Frontal cortex (tissue), 4 donors: Measurements from ENCODE around the gene NAA80. TPM values are rescaled to one million over a fixed set of nuclear protein-coding genes. Genes with fewer than 3 reads are reported as not detected.
A peak's percentile ranks its signal among the peaks of the same experiment; 100 is the strongest.
"Not testable (repeated sequence)": the region's sequence is repeated elsewhere in the genome, so short reads cannot be mapped to it uniquely, and the experiment has no call there.

Experiments
- DNase-seq, 2 donors: peaks; one replicate each; pipeline ENCODE4 v3.0.0; 2012; ENCODE audit warnings: low spot score in 2 of 2
- FAIRE-seq: peaks from 2 replicates; lab custom pipeline; 2012; peaks lifted over from hg19 to GRCh38; lab: Jason Lieb, UNC
- total RNA-seq: library from RNA; depleted of rRNA; stranded (reverse); fragments of >200 nt; gene quantifications from one replicate; pipeline ENCODE4 v1.2.3, GENCODE V29; 2014
- donor health status: control.
- donor health status: control.
- donor health status: control.

NAA80 gene
- total RNA-seq, 1 donor from 2014 or later: 5.3 TPM

DNA sequence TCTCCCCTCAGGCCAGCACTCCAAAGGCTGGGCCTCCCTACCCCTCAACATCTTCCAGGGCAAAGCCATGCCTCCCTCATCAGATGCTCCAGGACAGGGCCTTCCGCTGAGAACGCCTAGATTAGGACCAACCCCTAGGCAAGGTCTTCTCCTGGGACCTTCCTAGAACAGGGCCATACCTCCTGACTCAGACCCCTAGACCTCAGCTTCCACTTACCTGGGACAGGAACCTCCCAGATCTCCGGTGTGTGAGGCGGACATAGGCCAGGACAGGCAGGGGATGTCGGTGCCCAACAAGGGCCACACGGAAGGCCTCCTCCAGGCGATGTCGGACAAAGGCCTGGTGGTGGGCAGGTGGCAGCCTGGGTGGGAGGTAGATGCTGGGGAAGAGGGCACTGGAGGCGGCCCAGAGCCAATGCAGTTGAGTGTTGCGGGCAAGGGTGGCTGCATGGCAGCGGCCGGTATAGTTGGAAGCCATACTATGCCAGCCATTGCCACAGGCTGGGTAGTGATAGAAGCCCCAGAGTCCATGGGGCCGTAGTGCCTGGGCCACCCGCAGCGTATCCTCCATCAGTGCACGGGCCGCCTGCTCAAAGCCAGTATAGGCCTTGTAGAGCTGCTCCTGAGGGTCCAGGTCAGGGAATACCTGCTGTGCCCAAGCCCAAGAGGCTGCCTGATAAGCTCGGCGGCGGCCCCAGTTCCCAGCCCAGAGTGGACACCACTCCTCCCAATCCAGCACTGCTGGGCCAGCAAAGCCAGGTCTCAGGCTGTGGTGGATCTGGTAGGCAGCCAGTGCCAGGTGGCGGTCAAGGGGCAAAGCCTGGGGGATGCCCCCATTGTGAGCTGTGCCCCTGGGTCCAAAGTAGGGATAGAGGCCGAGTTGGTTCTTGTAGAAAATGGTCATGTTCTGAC is 4.5 kb downstream of the NAA80 start:
- no peak for FAIRE-seq
- no peak for DNase-seq

DNA sequence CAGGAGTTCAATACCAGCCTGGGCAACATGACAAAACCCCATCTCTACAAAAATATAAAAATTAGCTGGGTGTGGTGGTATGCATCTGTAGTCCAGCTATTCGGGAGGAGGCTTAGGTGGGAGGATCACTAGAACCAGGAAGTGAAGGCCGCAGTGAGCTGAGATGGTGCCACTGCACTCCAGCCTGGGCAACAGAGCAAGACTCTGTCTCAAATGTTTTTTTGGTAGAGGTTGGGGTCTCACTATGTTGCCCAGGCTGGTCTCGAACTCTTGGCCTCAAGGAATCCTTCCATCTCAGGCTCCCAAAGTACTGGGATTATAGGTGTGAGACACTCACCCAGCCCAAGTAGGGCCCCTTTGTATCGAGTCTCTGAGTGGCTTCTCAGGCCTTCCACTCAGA is 5.1 kb downstream of the NAA80 start:
- DNase-seq (no peak), FAIRE-seq (no peak)

DNA sequence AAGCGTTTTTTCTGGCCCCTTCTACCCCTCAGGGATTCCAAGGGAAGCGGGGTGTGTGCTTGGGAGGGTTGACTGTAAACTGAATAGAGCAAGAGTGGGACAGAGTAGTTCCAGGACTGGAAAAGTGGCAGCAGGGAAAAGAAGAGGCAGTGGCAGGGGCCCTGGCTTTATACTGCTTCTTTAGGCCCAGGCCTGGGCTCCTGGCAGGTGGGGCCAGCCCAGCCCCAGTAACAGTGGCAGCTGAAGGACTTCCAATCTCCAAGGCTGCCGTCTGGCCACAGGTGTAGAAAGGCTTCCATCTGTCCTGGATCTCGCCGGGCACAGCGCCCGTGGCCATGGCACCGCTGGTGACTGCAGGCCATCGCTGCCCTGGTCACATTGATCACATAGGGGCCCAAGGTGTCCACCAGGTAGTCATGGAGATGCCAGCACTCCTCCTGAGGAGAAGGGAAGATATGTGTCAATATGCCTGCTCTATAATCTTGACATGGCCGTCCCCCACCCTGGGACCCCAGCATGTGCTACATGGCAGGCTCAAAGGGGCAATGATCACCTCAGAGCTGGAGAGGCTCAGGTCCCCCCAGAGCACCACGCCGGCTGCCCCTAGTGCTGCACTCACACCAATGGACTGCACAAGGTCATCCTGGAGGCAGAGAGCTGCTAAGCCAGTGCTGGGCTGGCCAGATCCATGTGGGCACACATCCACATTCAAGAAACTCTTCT is 6.0 kb downstream of the NAA80 start:
- FAIRE-seq (no peak), DNase-seq (no peak)

DNA sequence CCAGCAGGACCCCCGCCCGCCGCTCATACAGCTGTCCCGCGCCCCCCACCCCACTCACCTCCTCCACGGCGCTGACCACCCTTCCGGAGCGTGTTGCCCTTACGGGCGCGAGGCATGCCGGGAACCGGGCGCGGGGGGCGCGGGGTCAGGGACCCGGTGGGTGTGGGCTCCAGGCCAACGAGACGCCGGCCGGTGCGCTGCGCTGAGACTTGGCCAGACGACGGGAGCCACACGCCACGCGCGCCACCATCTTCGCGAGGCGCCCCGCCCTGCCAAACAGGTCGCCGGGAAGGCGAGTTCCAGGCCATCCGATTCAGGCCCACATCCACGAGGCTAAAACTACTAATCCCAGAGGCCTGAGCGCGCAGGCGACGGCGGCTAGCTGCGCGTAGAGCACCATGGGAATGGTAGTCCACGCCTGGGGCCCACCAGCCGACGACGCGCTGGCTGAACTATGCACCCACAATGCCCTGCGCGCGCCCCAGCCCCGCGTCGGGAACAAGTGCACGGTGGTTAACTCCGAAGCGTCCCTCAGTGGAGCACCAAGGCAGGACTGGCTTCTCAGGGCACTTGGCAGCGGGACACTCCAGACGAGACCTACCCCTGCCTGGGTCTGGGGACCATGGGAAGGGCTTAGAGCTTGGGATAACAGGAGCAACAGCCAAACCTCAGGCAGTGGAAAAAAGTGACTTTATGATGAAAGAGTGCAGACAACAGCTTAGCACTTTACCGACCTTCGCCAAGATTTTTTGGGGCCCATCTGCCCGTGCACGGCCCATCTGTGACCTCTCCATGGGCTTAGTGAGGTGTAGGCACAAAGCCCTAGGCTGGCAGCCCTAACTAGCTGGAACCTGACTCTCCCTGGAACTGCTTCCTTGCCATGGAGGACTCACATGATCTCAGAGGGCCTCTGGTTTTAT is 6.8 kb downstream of the NAA80 start, which contains the start of gene IFRD2:
Gene IFRD2 (minus strand): TSS at position 271 of the 920 bp plus-strand sequence. CDS start 155 bp downstream, at position 116.
- DNase-seq (peak; percentile 96 to 97), FAIRE-seq (peak; percentile 43)

DNA sequence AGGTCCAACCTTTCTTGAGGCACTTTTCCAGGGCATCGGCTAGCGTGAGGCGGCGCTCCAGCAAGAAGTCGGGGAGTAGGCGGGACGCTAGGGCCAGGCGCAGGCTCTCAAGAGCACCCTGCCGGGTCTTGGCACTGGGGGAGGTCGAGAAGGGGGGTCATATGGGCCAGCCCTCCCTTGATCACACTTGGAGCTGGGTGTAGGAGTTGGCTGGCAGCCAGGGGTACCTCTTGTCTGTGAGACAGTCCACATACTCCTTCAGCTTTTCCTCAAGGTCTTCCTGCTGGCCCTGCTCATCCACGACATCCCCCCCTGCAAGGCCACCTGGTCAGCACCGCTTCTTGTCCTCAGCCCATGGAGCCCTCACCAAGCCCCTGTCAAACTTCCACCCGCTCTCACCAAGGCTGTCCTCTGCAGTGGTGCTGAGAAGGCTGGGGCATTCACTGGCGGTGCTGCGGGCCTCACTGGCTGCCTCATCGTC is 9.0 kb downstream of the NAA80 start:
- FAIRE-seq: no peak
- no peak for DNase-seq

DNA sequence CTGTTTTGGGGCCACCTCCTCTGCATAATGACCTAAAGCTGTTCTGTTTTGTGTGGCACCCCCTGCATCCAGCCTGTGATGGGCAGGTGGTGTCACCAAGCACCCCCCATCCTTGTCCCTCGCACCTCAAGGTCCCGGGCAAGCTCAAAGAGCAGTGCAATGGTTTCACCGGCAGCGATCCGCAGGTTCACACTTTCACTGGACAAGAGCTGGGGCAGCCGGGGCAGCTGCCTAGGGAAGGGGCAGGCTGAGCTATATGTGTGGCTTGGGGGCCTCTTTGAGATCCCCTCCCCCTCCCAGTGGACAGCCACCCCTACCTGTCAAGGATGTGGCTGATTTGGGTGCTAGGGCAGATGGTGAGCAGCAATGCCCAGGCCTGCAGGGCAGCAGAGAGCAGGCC is 10.1 kb downstream of the NAA80 start:
- no peak for FAIRE-seq
- no peak for DNase-seq

DNA sequence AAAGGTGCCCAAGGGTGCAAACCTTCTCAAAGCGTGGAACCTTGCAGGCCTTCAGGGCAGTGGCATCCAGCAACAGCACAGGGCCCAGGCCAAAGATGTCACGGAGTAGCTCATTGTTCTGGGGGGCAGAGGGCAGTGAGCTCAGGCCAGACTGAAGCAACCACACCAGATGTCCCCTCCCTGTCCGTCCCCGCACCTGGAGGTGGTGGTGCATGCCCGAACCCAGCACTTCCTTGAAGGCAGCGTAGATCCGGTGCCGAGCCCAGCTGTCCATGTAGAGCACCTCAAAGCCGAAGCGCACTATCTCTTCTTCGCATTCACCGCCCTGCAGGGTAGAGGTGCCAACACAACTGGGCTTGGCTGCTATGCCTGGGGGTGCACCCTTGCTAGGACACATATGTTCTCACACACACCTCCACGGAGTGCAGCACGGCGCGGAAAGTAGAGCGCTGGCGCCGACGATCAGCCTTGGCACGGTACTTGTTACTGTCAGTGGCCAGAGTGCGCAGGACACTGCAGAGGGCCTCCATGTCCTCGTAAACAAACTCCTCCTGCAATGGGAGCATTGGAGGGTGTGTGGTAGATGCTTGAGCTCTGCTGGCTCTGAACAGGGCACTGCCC is 10.7 kb downstream of the NAA80 start:
- FAIRE-seq: no peak
- DNase-seq: no peak

DNA sequence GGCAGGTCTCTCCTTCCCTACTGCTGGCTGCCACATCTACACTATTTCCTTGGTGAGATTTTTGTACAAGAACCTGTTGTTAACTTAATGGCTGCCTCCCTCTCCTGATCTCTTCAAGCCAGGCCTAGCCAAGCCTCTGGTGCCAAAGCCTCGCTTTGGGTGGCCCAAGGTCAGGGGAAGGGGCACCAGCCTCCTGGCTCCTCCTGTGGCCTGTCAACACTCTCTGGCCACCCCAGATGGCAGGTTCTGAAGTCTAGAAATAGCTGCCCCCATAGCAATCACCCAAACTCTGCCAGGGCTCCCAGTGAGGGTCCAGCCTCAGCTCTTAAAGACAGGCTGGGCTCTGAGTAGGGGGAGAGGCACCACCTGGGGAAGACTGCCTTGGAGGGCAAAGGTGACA is 11.9 kb downstream of the NAA80 start:
- DNase-seq (no peak), FAIRE-seq (no peak)

DNA sequence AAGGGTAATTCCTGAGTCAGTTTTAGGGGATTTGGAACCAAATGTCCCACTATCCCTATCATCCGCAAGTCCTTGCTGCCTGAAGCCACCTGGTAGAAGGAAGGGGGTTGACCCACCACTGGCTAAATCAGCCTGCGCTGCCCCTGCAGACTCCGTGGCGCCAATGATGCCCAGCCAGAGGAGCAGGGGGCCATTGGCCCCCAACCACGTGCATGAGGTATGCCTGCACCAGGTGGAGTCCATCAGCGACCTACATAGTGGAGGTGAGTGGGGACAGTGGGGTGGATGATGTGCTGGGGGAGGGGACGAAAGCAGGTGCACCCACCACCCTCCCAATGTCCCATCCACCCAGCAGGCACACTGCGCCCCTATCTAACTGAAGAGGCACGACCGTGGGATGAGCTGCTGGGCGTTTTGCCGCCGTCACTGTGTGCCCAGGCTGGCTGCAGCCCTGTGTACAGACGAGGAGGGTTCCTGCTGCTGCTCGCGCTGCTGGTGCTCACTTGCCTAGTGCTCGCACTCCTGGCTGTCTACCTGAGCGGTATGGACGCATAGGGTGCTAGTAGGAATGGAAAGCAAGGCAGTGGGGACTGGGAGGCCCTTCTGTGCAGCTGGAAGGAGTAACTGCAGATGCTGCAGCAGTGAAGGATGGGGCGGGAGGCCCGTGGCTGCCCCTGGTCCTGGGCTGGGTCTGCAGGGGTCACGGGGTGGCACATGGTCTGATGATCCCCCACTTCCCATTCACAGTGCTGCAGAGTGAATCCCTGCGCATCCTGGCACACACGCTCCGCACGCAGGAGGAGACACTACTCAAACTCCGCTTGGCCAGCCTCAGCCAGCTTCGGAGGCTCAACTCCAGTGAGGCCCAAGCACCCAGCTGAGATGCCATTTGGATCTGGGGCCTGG is 12.6 kb downstream of the NAA80 start:
- DNase-seq (no peak), FAIRE-seq (no peak)

DNA sequence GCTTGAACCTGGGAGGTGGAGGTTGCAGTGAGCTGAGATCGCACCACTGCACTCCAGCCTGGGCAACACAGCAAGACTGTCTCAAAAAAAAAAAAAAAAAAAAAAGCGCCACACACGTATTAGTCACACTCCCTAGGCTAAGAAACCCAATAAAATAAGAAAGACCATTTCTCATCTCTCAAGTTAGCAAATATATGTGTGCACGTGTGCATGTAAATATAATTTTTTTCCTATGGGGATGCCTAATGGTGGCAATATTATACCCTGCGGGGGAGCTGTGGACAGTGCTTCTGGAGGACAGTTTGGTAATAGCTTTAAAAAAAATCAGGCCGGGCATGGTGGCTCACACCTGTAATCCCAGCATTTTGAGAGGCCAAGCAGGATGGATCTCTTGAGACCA is 15.1 kb downstream of the NAA80 start:
- not testable (repeated sequence) for DNase-seq, FAIRE-seq

DNA sequence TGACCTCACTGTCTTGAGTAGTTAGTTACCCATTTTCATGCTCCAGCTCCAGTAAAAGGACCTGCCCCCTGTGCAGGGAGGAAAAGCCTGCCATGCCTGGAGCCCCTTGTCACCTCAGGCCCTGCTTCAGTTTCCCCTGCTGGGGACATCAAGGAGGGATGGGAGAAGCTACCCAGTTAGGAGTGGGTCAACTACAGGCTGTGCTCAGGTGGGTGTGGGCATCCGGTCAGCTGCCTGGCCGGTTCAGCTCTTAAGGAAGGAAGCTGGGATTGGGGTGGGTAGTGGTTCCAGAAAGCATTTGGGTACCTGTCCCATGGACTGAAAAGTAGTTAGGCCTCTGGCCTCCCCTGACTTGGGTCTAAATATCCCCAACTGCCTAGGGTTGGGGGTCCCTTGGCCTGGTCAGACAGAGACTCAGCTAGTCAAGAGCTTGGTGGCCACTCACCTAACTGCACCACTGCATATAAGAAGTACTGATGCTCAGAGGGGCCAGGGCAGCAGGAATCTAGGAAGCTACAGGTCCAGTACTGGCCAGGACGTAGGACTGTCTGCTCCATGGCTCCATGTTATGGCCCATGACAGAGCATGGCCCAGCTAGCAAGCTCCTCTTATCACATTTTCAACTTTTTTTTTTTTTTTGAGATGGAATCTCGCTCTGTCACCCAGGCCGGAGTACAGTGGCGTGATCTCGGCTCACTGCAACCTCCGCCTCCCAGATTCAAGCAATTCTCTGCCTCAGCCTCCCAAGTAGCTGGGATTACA is 19.8 kb downstream of the NAA80 start:
- no peak for DNase-seq
- no peak for FAIRE-seq

DNA sequence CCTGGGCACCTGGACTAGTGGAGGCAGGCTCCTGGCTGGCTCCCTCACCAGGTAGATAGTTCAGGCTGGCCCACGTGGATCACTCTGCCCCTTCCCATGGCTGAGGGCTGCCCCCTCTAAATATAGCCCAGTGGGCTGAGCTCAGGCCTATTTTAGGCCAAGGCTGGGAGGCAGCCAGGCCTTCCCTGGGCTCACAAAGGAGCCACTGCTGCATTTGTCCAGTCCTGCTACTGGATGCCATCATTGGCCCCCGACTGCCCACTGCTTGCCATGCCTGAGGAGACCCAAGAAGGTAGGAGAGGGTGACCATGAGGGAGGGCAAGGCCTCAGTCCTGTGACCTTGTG is 20.4 kb downstream of the NAA80 start, which contains the start of gene LSMEM2:
Gene LSMEM2 (plus strand): TSS at position 208 of the 345 bp plus-strand sequence. CDS start 27 bp downstream, at position 235.
- FAIRE-seq: no peak
- peak in 1 of 2 donors; percentile 47 for DNase-seq

DNA sequence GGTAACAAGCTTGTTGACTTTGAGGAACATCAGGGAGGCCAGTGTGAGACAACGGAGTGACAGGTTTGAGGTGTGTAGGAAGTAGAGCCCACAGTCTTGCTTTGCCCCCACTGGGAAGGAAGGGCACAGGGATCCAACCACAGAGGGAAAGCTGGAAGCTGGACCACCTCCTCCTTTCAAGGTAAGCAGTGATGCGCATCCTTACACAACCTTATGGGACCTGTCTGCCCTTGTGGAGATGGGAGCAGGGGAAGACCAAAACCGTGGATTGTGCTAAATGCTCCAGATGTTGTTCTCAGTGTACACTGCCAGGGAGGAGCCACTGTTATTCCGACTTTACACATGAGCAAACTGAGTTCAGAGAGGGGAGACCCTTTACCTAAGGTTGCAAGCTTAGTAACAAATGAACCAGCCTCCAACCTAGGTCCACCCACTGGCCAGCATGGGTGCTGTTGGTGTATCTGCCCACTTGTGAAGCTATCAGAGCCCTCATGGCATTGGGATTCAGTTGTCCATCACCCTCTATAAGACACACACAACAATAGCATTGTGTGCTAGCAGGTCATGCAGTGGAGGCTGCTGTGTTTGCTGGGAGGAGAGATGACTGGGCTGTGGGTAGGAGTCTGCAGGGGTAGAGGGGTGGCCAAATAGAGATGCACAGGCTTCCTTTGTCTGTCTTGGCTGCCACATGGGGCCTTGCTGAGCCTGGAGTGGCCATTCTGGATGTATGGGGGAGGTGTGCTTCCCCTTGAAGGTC is 20.9 kb downstream of the NAA80 start:
- DNase-seq (peak in 1 of 2 donors; percentile 57), FAIRE-seq (no peak)

DNA sequence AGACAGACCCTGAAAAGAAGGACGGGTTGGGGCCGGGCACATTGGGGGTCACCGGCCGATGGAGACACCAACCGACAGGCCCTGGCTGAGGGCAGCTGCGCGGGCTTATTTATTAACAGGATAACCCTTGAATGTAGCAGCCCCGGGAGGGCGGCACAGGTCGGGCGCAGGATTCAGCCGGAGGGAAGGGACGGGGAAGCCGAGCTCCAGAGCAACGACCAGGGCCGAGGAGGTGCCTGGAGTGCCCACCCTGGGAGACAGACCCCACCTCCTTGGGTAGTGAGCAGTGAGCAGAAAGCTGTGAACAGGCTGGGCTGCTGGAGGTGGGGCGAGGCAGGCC is 22.5 kb downstream of the NAA80 start:
- FAIRE-seq (no peak), DNase-seq (no peak)

DNA sequence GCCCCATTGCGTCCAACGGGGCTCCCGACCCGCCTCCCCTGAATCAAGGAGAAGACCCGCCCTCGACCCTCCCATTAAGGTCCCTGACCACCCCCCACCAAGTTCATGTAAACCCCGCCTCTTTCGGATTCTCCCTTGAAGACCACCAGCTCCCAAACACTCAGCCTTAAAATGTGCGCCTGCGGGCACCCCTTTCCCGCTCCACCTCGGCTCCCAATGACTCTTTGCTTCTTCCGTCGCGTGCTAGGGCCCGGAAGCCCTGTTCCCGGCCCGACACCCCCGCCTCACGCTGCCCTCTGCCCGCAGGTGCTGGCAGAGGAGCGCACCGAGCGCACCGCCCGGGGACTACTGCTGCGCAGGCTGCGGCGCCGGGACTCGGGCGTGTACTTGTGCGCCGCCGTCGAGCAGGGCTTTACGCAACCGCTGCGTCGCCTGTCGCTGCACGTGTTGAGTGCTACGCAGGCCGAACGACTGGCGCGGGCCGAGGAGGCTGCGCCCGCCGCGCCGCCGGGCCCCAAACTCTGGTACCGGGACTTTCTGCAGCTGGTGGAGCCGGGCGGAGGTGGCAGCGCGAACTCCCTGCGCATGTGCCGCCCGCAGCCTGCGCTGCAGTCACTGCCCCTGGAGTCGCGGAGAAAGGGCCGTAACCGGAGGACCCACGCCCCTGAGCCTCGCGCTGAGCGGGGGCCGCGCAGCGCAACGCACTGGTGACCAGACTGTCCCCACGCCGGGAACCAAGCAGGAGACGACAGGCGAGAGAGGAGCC is 23.0 kb downstream of the NAA80 start:
- FAIRE-seq: no peak
- peak in 1 of 2 donors; percentile 34 for DNase-seq
